Neuronal stem cell (in vitro differentiated cells): ENCODE results near the gene HELZ.

Source experiments
- DNase-seq: peaks from one replicate; pipeline ENCODE4 v3.0.0-alpha.2; 2013; ENCODE audit warnings: low spot score
- H2AFZ ChIP-seq: one replicate; pipeline ENCODE4 v1.6.1; 2013; ENCODE audit warnings: mild to moderate bottlenecking, low read length, inconsistent platforms
- H2AK5ac ChIP-seq: 2 replicates; pipeline ENCODE4 v1.6.1; 2013; ENCODE audit warnings: low read depth, mild to moderate bottlenecking, inconsistent platforms, low read length, moderate library complexity, mixed read lengths
- H2BK120ac ChIP-seq: 2 replicates; pipeline ENCODE4 v1.6.1; 2013; ENCODE audit warnings: low read depth, mild to moderate bottlenecking, inconsistent platforms, low read length, moderate library complexity, mixed read lengths
- H2BK12ac ChIP-seq: one replicate; pipeline ENCODE4 v1.6.1; 2013; ENCODE audit warnings: low read length, inconsistent platforms
- H2BK15ac ChIP-seq: 2 replicates; pipeline ENCODE4 v1.6.1; 2013; ENCODE audit warnings: mild to moderate bottlenecking, low read length, inconsistent platforms, mixed read lengths
- H2BK5ac ChIP-seq: one replicate; pipeline ENCODE4 v1.6.1; 2013; ENCODE audit warnings: inconsistent platforms, mild to moderate bottlenecking, low read length, moderate library complexity
- H3K14ac ChIP-seq: one replicate; pipeline ENCODE4 v1.6.1; 2013; ENCODE audit warnings: low read length, inconsistent platforms
- H3K18ac ChIP-seq: 2 replicates; pipeline ENCODE4 v1.6.1; 2013; ENCODE audit warnings: low read length, inconsistent platforms
- H3K23ac ChIP-seq: 2 replicates; pipeline ENCODE4 v1.6.1; 2013; ENCODE audit warnings: low read depth, mild to moderate bottlenecking, mixed read lengths, low read length, inconsistent platforms; ENCODE audit not compliant: poor library complexity
- H3K27ac ChIP-seq: replicated peaks from 3 replicates; pipeline ENCODE4 v1.5.1; 2013; ENCODE audit warnings: low read length, inconsistent platforms
- H3K27me3 ChIP-seq, 3 experiments: 2 replicates each; pipeline ENCODE4 v1.6.1; 2013; ENCODE audit warnings: low read length in 3 of 3, mild to moderate bottlenecking in 2 of 3, inconsistent platforms in 1 of 3, low read depth in 1 of 3, mixed read lengths in 1 of 3, moderate library complexity in 1 of 3; ENCODE audit not compliant: control insufficient read depth in 3 of 3, insufficient read depth in 3 of 3
- H3K36me3 ChIP-seq, 2 donors: replicated peaks in 1 of 2; 2 replicates each; pipeline ENCODE4 v1.6.1; 2013; ENCODE audit warnings: low read length in 2 of 2; ENCODE audit not compliant: control insufficient read depth in 2 of 2, insufficient read depth in 2 of 2
- H3K4ac ChIP-seq: 2 replicates; pipeline ENCODE4 v1.6.1; 2013; ENCODE audit warnings: inconsistent platforms, mild to moderate bottlenecking, low read length, moderate library complexity
- H3K4me1 ChIP-seq, 2 donors: 1 replicate in 1 of 2; 2 replicates in 1 of 2; pipeline ENCODE4 v1.6.1; 2013; ENCODE audit warnings: low read length in 2 of 2, low read depth in 1 of 2; ENCODE audit not compliant: control insufficient read depth in 2 of 2, insufficient read depth in 1 of 2
- H3K4me2 ChIP-seq: one replicate; pipeline ENCODE4 v1.6.1; 2013; ENCODE audit warnings: mild to moderate bottlenecking, low read length, inconsistent platforms; ENCODE audit not compliant: insufficient read depth, poor library complexity, severe bottlenecking
- H3K4me3 ChIP-seq, 2 donors: 2 replicates each; pipeline ENCODE4 v1.5.1; 2013; ENCODE audit warnings: low read length in 2 of 2, mild to moderate bottlenecking in 2 of 2, inconsistent platforms in 1 of 2, moderate library complexity in 1 of 2
- H3K79me1 ChIP-seq: one replicate; pipeline ENCODE4 v1.6.1; 2013; ENCODE audit warnings: low read depth, mild to moderate bottlenecking, inconsistent platforms, low read length, moderate library complexity
- H3K9ac ChIP-seq: one replicate; pipeline ENCODE4 v1.6.1; 2013; ENCODE audit warnings: mild to moderate bottlenecking, low read depth, low read length, inconsistent platforms; ENCODE audit not compliant: poor library complexity
- H3K9me3 ChIP-seq, 2 donors: replicated peaks in 1 of 2; 2 replicates each; pipeline versions ENCODE3 to v1.6.1; 2013; ENCODE audit warnings: low read length in 2 of 2, mild to moderate bottlenecking in 2 of 2, inconsistent platforms in 1 of 2, low read depth in 1 of 2, mixed read lengths in 1 of 2, moderate library complexity in 1 of 2; ENCODE audit not compliant: control insufficient read depth in 2 of 2, insufficient read depth in 1 of 2
- H4K8ac ChIP-seq: one replicate; pipeline ENCODE4 v1.6.1; 2013; ENCODE audit warnings: low read depth, mild to moderate bottlenecking, inconsistent platforms, low read length, moderate library complexity
- H4K91ac ChIP-seq: one replicate; pipeline ENCODE4 v1.6.1; 2013; ENCODE audit warnings: low read length, low read depth, mild to moderate bottlenecking, inconsistent platforms; ENCODE audit not compliant: poor library complexity
- WGBS, 2 donors: extraction: QIAGEN DNeasy Blood & Tissue Kit; methylation state at CpG; one replicate each; pipeline ENCODE4 v1.1.7; 2013; ENCODE audit warnings: missing lambda C conversion rate in 2 of 2, mixed read lengths in 1 of 2; ENCODE audit not compliant: insufficient read length in 2 of 2, insufficient replicate concordance in 1 of 2; ENCODE audit errors: extremely low coverage in 2 of 2; 5-methylcytosine and 5-hydroxymethylcytosine counted together

Gene HELZ

DNA sequence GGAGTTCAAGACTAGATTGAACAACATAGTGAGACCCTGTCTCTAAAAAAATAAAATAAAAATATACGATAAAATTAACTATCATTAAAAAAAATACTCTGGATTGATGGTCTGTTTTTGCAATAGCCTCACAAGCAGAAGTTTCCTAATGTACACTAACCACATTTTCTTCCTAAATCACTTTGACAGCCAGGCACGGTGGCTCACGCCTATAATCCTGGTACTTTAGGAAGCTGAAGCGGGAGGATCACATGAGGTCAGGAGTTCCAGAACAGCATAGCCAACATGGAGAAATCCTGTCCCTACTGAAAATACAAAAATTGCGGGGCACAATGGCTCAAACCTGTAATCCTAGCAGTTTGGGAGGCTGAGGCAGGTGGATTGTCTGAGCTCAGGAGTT is 64.7 kb downstream of the HELZ start:
- WGBS, 2 donors, result no CpG with 5 or more reads among the region's 5 CpGs
- H3K14ac ChIP-seq, result no peak overlapping the region
- DNase-seq, result no peak

DNA sequence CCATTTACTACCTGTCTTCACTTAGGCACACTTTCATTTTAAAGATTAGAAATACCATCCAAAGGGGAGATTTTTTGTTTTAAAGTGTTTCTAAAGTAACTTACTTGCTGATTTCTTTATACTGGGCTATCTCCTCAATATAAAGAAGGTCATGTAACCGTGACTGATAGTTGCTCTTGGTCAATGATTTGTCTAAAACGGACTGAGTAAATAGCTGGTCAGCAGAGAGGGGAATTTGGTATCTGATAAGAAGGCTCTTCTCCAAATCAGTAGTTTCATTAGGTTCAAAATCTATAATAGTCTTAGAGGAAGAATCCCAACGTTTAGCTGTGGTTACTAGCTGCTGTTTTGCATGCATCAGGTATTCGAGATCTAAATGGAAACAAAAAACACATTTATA is 66.4 kb downstream of the HELZ start:
- H4K8ac ChIP-seq, result no peak overlapping the region
- no peak overlapping the region for H4K91ac ChIP-seq
- no peak overlapping the region for H3K9ac ChIP-seq
- no peaks in the 10 kb centered on the region for H3K4me1 ChIP-seq
- H2AFZ ChIP-seq, result no peak overlapping the region
- no peak overlapping the region for H2BK120ac ChIP-seq
- H3K23ac ChIP-seq, result no peak overlapping the region
- H3K36me3 ChIP-seq, result peaks cover 0 to 64% of the 10 kb centered on the region in 2 donors
- no peak overlapping the region for H3K14ac ChIP-seq
- H3K9me3 ChIP-seq, result no peaks in the 10 kb centered on the region
- no CpG with 5 or more reads among the region's 4 CpGs for WGBS, 2 donors
- no peak overlapping the region for H2AK5ac ChIP-seq
- no peaks in the 10 kb centered on the region for H3K79me1 ChIP-seq
- no peak overlapping the region for H2BK5ac ChIP-seq
- H3K27ac ChIP-seq, result no peak overlapping the region
- H3K4ac ChIP-seq, result no peak overlapping the region
- no peak for DNase-seq
- H3K4me3 ChIP-seq, result no peak overlapping the region
- H2BK12ac ChIP-seq, result no peak overlapping the region
- no peak overlapping the region for H3K4me2 ChIP-seq
- no peaks in the 10 kb centered on the region for H3K27me3 ChIP-seq
- H2BK15ac ChIP-seq, result no peak overlapping the region
- H3K18ac ChIP-seq, result no peak overlapping the region

More for the DNA sequence above, 64.7 kb downstream of the HELZ start:
- Histone ChIP-seq H3K9ac (no peak overlapping the region), H3K79me1 (no peaks in the 10 kb centered on the region), H3K23ac (no peak overlapping the region), H3K9me3 (no peaks in the 10 kb centered on the region), H3K27ac (no peak overlapping the region), H2BK15ac (no peak overlapping the region), H3K27me3 (no peaks in the 10 kb centered on the region), H3K36me3 (peaks cover 0 to 50% of the 10 kb centered on the region in 2 donors), H3K18ac (no peak overlapping the region), H2BK5ac (no peak overlapping the region), H3K4me3 (no peak overlapping the region), H2BK120ac (no peak overlapping the region), H4K91ac (no peak overlapping the region), H3K4me1 (no peaks in the 10 kb centered on the region), H3K4me2 (no peak overlapping the region), H4K8ac (no peak overlapping the region), H2BK12ac (no peak overlapping the region), H2AK5ac (no peak overlapping the region), H3K4ac (no peak overlapping the region), H2AFZ (no peak overlapping the region)

DNA sequence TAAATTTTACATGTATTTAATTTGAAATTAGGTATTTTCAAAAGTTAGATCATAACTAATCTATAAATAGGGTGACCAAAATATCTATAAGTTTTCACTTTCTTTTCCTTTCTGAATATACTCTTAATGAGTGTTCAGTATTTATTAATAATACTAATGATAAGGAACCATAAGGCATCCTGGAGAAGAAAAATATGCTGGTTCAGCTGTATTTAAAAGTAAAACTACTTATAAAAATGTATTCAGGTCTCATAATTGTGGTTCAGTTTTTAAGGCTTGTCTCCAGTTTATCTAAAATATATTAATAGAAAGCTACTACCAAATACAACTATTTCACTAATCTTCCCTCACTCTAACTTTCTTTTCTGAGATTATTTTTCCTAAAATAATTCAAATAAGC is 67.3 kb downstream of the HELZ start:
- Histone ChIP-seq H4K8ac (no peak overlapping the region), H3K79me1 (no peaks in the 10 kb centered on the region), H3K4me2 (no peak overlapping the region), H3K9ac (no peak overlapping the region), H4K91ac (no peak overlapping the region), H3K4ac (no peak overlapping the region), H3K27ac (no peak overlapping the region), H3K4me1 (no peaks in the 10 kb centered on the region), H3K36me3 (peaks cover 0 to 68% of the 10 kb centered on the region in 2 donors), H2BK120ac (no peak overlapping the region), H2BK12ac (no peak overlapping the region), H2AK5ac (no peak overlapping the region), H3K18ac (no peak overlapping the region), H2AFZ (no peak overlapping the region), H2BK15ac (no peak overlapping the region), H3K4me3 (no peak overlapping the region), H3K14ac (no peak overlapping the region), H2BK5ac (no peak overlapping the region), H3K23ac (no peak overlapping the region), H3K9me3 (no peaks in the 10 kb centered on the region), H3K27me3 (no peaks in the 10 kb centered on the region)
- DNase-seq, result no peak

DNA sequence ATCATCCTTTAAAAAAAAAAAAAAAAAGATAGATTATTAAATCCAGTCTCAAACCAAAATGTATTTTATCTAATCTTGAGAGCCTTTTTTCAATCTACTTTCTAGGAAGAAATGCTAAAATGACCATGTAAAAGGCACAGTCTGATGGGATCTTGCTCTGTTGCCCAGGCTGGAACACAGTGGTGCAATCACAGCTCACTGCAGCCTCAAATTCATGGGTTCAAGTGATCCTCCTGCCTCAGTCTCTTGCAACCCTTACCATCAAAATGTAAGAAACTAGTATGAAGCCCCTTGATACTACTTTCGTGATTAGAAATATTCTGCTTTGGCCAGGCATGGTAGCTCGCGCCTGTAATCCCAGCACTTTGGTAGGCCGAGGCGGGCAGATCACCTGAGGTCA is 70.8 kb downstream of the HELZ start:
- Histone ChIP-seq H2BK12ac (no peak overlapping the region), H3K4me1 (no peaks in the 10 kb centered on the region), H4K91ac (no peak overlapping the region), H3K27me3 (no peaks in the 10 kb centered on the region), H3K27ac (no peak overlapping the region), H2AK5ac (no peak overlapping the region), H3K36me3 (peaks cover 0 to 60% of the 10 kb centered on the region in 2 donors), H3K79me1 (no peaks in the 10 kb centered on the region), H3K23ac (no peak overlapping the region), H2BK15ac (no peak overlapping the region), H3K18ac (no peak overlapping the region), H3K9me3 (no peaks in the 10 kb centered on the region), H2AFZ (no peak overlapping the region), H2BK5ac (no peak overlapping the region), H3K4me3 (no peak overlapping the region), H3K9ac (no peak overlapping the region), H2BK120ac (no peak overlapping the region), H3K14ac (no peak overlapping the region), H3K4me2 (no peak overlapping the region), H3K4ac (no peak overlapping the region), H4K8ac (no peak overlapping the region)
- no CpG with 5 or more reads among the region's 5 CpGs for WGBS, 2 donors
- no peak for DNase-seq
